Thyroid gland (tissue), 4 donors: ENCODE measurements around the gene CREB5.

Experiments
- POLR2A ChIP-seq, 2 donors: fragments of 450-650 bp; IDR thresholded peaks; one replicate each; pipeline ENCODE4 v1.6.1; 2017; ENCODE audit warnings: antibody characterized with exemption in 2 of 2, mild to moderate bottlenecking in 2 of 2, moderate library complexity in 1 of 2
- TF ChIP-seq, protein P1 (sequence below), 6 experiments: fragments of 200-600 bp in 3 of 6; fragments of 450-650 bp in 3 of 6; sonication (generic) in 3 of 6; IDR thresholded peaks; one replicate each; pipeline ENCODE4 v1.5.1; 2016 to 2019; ENCODE audit warnings: antibody characterized with exemption in 6 of 6, mild to moderate bottlenecking in 2 of 6, inconsistent platforms in 1 of 6, moderate library complexity in 1 of 6

DNA sequence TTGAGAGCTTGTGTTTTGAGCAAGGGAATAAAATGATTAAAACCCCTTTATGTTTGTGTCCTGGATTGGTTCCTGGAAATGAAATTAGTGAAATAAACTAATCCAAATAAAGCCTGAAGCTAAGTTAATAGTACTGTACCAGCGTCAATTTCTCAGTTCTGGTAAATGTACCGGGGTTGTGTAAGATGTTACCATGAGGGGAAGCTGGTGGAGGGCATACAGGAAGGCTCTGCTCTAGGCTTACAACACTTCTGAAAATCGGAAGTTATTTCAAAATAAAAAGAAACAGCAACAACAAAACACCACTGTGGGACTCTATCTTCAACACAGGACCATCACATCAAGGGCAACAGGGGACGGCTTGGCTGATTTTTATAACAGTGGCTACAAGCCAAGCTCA is 257.0 kb downstream of the CREB5 start:
- TF ChIP-seq POLR2A (IDR thresholded peaks at IDR 0.05) = no peak
- TF ChIP-seq, protein P1, sequence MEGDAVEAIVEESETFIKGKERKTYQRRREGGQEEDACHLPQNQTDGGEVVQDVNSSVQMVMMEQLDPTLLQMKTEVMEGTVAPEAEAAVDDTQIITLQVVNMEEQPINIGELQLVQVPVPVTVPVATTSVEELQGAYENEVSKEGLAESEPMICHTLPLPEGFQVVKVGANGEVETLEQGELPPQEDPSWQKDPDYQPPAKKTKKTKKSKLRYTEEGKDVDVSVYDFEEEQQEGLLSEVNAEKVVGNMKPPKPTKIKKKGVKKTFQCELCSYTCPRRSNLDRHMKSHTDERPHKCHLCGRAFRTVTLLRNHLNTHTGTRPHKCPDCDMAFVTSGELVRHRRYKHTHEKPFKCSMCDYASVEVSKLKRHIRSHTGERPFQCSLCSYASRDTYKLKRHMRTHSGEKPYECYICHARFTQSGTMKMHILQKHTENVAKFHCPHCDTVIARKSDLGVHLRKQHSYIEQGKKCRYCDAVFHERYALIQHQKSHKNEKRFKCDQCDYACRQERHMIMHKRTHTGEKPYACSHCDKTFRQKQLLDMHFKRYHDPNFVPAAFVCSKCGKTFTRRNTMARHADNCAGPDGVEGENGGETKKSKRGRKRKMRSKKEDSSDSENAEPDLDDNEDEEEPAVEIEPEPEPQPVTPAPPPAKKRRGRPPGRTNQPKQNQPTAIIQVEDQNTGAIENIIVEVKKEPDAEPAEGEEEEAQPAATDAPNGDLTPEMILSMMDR (IDR thresholded peaks at IDR 0.05) = no peak
